RWPE2 (cell line): ENCODE data around the gene RAF1.
"Not testable (repeated sequence)": the region's sequence is repeated elsewhere in the genome, so short reads cannot be mapped to it uniquely, and the experiment has no call there.

Experiments
- ATAC-seq: fragments of 200-7000 bp; cut with Tn5 transposase; 3 replicates; pipeline ENCODE4 v1.9.1; 2021; ENCODE audit warnings: low read depth
- DNase-seq: peaks from one replicate; pipeline ENCODE4 v3.0.0-alpha.2; 2020; ENCODE audit warnings: low spot score
- H3K27ac ChIP-seq: fragments of 450-650 bp; 2 replicates; pipeline ENCODE4 v1.5.1; 2017; ENCODE audit warnings: mild to moderate bottlenecking; ENCODE audit not compliant: poor library complexity, severe bottlenecking
- H3K27me3 ChIP-seq: fragments of 250-450 bp; sonication (Bioruptor Pico); 2 replicates; pipeline ENCODE4 v1.5.1; 2021; ENCODE audit warnings: mild to moderate bottlenecking, moderate library complexity; ENCODE audit not compliant: insufficient read depth, poor library complexity, severe bottlenecking
- H3K36me3 ChIP-seq: fragments of 250-450 bp; sonication (Bioruptor Pico); 2 replicates; pipeline ENCODE4 v1.5.1; 2020; ENCODE audit warnings: low read depth, mild to moderate bottlenecking, moderate library complexity
- H3K4me1 ChIP-seq: fragments of 250-450 bp; sonication (Bioruptor Pico); 2 replicates; pipeline ENCODE4 v1.5.1; 2021; ENCODE audit warnings: mild to moderate bottlenecking, moderate library complexity; ENCODE audit not compliant: insufficient read depth, poor library complexity, severe bottlenecking
- H3K4me3 ChIP-seq: fragments of 250-450 bp; sonication (Bioruptor Pico); 2 replicates; pipeline ENCODE4 v1.5.1; 2021; ENCODE audit warnings: mild to moderate bottlenecking, moderate library complexity; ENCODE audit not compliant: severe bottlenecking
- H3K9me3 ChIP-seq: fragments of 250-450 bp; sonication (Bioruptor Pico); 2 replicates; pipeline ENCODE4 v1.5.1; 2021; ENCODE audit warnings: mild to moderate bottlenecking, moderate library complexity; ENCODE audit not compliant: severe bottlenecking
- TF ChIP-seq, protein P1 (sequence below): fragments of 450-650 bp; IDR thresholded peaks from one replicate; pipeline ENCODE4 v1.5.1; 2017; ENCODE audit warnings: mild to moderate bottlenecking, moderate library complexity; ENCODE audit not compliant: poor library complexity, severe bottlenecking

Gene RAF1

GRCh38 chr3:12643010-12643380 is 20.9 kb downstream of the RAF1 start:
- Histone ChIP-seq H3K9me3 (no peaks in the 10 kb centered on the region), H3K4me3 (no peak overlapping the region), H3K4me1 (peaks cover 16% of the 10 kb centered on the region), H3K27ac (no peak overlapping the region), H3K27me3 (no peaks in the 10 kb centered on the region), H3K36me3 (peaks cover 1% of the 10 kb centered on the region; the same call in 1 of the 2 replicates)
- no peak for ATAC-seq
- DNase-seq, result no peak
- TF ChIP-seq, protein P1, sequence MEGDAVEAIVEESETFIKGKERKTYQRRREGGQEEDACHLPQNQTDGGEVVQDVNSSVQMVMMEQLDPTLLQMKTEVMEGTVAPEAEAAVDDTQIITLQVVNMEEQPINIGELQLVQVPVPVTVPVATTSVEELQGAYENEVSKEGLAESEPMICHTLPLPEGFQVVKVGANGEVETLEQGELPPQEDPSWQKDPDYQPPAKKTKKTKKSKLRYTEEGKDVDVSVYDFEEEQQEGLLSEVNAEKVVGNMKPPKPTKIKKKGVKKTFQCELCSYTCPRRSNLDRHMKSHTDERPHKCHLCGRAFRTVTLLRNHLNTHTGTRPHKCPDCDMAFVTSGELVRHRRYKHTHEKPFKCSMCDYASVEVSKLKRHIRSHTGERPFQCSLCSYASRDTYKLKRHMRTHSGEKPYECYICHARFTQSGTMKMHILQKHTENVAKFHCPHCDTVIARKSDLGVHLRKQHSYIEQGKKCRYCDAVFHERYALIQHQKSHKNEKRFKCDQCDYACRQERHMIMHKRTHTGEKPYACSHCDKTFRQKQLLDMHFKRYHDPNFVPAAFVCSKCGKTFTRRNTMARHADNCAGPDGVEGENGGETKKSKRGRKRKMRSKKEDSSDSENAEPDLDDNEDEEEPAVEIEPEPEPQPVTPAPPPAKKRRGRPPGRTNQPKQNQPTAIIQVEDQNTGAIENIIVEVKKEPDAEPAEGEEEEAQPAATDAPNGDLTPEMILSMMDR, result no peak

- not testable (repeated sequence) for H3K27ac ChIP-seq, H3K4me3 ChIP-seq, DNase-seq, H3K9me3 ChIP-seq, H3K4me1 ChIP-seq, ATAC-seq, H3K27me3 ChIP-seq, H3K36me3 ChIP-seq
These were observed 23.1 kb downstream of the RAF1 start for GRCh38 chr3:12640853-12641252.

DNA sequence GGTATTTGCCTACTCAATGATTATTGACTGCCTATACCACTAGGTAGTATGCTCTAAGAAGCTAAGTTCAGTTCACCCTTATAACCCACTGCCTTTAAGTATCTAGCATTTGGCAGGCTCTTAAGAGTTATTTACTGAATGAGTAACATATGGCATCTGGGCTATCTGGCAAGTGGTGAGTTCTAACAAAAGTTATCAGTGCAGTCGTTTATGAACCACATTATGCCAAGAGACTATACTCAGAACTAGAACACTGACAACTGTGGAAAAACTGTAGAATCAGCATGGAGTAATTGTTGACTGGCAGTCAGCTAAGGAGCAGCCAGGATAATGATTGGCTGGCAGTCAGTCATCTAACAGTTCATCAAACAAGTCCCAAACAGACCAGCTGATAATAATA is 25.8 kb downstream of the RAF1 start:
- peaks cover 8% of the 10 kb centered on the region; the same call in 1 of the 2 replicates for H3K36me3 ChIP-seq
- no peak for DNase-seq
- no peak overlapping the region for H3K27ac ChIP-seq

GRCh38 chr3:12633108-12633507 is 30.8 kb downstream of the RAF1 start:
- Histone ChIP-seq H3K27me3 (no peaks in the 10 kb centered on the region), H3K27ac (no peak overlapping the region), H3K9me3 (no peaks in the 10 kb centered on the region), H3K4me3 (no peak overlapping the region), H3K36me3 (peaks cover 8% of the 10 kb centered on the region; the same call in 1 of the 2 replicates), H3K4me1 (no peaks in the 10 kb centered on the region)
- DNase-seq, result no peak
- TF ChIP-seq, protein P1, result no peak
- ATAC-seq, result no peak

More for the DNA sequence above, 25.8 kb downstream of the RAF1 start:
- Histone ChIP-seq H3K4me3 (no peak overlapping the region), H3K4me1 (no peaks in the 10 kb centered on the region), H3K27me3 (no peaks in the 10 kb centered on the region), H3K9me3 (no peaks in the 10 kb centered on the region)
- TF ChIP-seq, protein P1, result no peak
- ATAC-seq, result no peak; the same call in 2 of the 3 replicates

- DNase-seq, result no peak
- H3K4me1 ChIP-seq, result no peaks in the 10 kb centered on the region
- TF ChIP-seq, protein P1, result no peak
- H3K36me3 ChIP-seq, result peaks cover 5% of the 10 kb centered on the region; the same call in 1 of the 2 replicates
- no peaks in the 10 kb centered on the region for H3K9me3 ChIP-seq
- no peaks in the 10 kb centered on the region for H3K27me3 ChIP-seq
- no peak for ATAC-seq
- no peak overlapping the region for H3K27ac ChIP-seq
- no peak overlapping the region for H3K4me3 ChIP-seq
These were observed 31.4 kb downstream of the RAF1 start for GRCh38 chr3:12632523-12632922.

- not testable (repeated sequence) for H3K36me3 ChIP-seq, DNase-seq, H3K4me3 ChIP-seq, H3K27me3 ChIP-seq, H3K27ac ChIP-seq, H3K4me1 ChIP-seq, ATAC-seq, H3K9me3 ChIP-seq
These were observed 33.1 kb downstream of the RAF1 start for GRCh38 chr3:12630843-12631242.
